ENCODE data around the gene SLC25A21. TPM values are rescaled to one million over a fixed set of nuclear protein-coding genes. Genes with fewer than 3 reads are reported as not detected.

The SLC25A21 gene
- total RNA-seq, 1 donor from 2014 or later = 6.4 TPM

DNA sequence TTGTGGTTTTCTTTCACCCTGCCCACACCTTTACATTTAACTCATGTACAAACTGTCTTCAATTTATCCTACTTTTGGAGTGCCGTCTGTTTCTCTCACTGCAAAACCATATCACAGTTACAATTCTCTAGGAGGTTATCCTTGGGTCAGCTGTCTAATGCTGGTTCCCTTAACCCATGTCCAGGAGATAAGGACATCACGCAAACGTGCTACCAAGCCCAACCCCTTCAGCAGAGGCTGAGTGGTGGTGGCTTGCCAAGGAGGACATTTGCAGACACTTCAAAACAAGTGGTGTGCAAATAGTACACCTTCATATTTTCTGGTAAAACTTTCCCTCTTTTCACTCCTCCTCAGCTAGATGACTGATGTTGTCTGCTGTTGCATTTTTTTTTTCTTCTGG, 342.9 kb downstream of the SLC25A21 start:
- Histone ChIP-seq H3K36me3 (no peaks in the 10 kb centered on the region), H3K4me2 (no peak overlapping the region), H3K4me1 (peaks cover 6% of the 10 kb centered on the region), H3K9ac (no peak overlapping the region), H2AFZ (replicated peaks) (no peak overlapping the region), H3K79me2 (ENCODE audit: low read depth) (no peaks in the 10 kb centered on the region), H3K27ac (no peak overlapping the region), H3K9me3 (ENCODE audit: low read depth) (no peaks in the 10 kb centered on the region), H4K20me1 (ENCODE audit: low read depth) (no peaks in the 10 kb centered on the region), H3K27me3 (no peaks in the 10 kb centered on the region), H3F3A (ENCODE audit: low read depth) (no peaks in the 10 kb centered on the region), H3K4me3 (no peak overlapping the region)
- peaks cover 2% of the 10 kb centered on the region for H3K4me1 Mint-ChIP-seq
- no peak overlapping the region for H3K27ac Mint-ChIP-seq
- peaks cover 4% of the 10 kb centered on the region for H3K27me3 Mint-ChIP-seq (ENCODE audit: insufficient read depth, low read depth)
- no peaks in the 10 kb centered on the region for H3K9me3 Mint-ChIP-seq
- H3K4me3 Mint-ChIP-seq = no peak overlapping the region
- H3K36me3 Mint-ChIP-seq = no peaks in the 10 kb centered on the region
- TF ChIP-seq EZH2 (IDR thresholded peaks at IDR 0.05) (no peak), EZH2phosphoT487 (IDR thresholded peaks at IDR 0.05) (no peak)
- TF ChIP-seq, protein P1, sequence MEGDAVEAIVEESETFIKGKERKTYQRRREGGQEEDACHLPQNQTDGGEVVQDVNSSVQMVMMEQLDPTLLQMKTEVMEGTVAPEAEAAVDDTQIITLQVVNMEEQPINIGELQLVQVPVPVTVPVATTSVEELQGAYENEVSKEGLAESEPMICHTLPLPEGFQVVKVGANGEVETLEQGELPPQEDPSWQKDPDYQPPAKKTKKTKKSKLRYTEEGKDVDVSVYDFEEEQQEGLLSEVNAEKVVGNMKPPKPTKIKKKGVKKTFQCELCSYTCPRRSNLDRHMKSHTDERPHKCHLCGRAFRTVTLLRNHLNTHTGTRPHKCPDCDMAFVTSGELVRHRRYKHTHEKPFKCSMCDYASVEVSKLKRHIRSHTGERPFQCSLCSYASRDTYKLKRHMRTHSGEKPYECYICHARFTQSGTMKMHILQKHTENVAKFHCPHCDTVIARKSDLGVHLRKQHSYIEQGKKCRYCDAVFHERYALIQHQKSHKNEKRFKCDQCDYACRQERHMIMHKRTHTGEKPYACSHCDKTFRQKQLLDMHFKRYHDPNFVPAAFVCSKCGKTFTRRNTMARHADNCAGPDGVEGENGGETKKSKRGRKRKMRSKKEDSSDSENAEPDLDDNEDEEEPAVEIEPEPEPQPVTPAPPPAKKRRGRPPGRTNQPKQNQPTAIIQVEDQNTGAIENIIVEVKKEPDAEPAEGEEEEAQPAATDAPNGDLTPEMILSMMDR (IDR thresholded peaks at IDR 0.05) = no peak
- DNase-seq (ENCODE audit: low spot score) = no peak

DNA sequence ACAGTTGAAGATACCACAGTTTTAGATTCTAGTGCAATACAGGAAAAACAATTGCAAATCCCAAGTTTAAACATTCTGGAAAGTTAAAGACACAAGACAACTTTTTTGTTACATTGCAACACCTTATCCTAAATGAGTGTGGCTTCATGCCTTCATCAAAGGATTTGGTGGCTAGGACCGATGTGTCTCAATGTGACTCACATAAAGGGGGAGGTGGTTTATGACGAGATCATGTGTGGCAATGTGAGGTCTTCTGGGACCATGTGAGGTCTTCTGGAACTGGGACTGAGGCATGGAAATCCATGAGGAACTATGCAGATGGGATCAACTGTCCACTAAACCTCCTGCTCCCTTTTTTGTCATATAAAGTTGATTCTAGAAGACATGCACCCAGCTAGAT, 344.5 kb downstream of the SLC25A21 start:
- Mint-ChIP-seq H3K4me3 (no peak overlapping the region), H3K9me3 (no peaks in the 10 kb centered on the region), H3K27me3 (ENCODE audit: insufficient read depth, low read depth) (peaks cover 3% of the 10 kb centered on the region), H3K4me1 (no peaks in the 10 kb centered on the region), H3K27ac (no peak overlapping the region), H3K36me3 (no peaks in the 10 kb centered on the region)
- Histone ChIP-seq H3K4me1 (peaks cover 6% of the 10 kb centered on the region), H3K4me3 (no peak overlapping the region), H3K9me3 (ENCODE audit: low read depth) (no peaks in the 10 kb centered on the region), H2AFZ (replicated peaks) (no peak overlapping the region), H3K27ac (no peak overlapping the region), H4K20me1 (ENCODE audit: low read depth) (no peaks in the 10 kb centered on the region), H3K36me3 (no peaks in the 10 kb centered on the region), H3K4me2 (no peak overlapping the region), H3K27me3 (no peaks in the 10 kb centered on the region), H3F3A (ENCODE audit: low read depth) (no peaks in the 10 kb centered on the region), H3K79me2 (ENCODE audit: low read depth) (no peaks in the 10 kb centered on the region), H3K9ac (no peak overlapping the region)
- DNase-seq (ENCODE audit: low spot score) = no peak
- TF ChIP-seq EZH2phosphoT487 (IDR thresholded peaks at IDR 0.05) = no peak
- TF ChIP-seq EZH2 (IDR thresholded peaks at IDR 0.05) = no peak
- TF ChIP-seq, protein P1 (IDR thresholded peaks at IDR 0.05) = no peak

DNA sequence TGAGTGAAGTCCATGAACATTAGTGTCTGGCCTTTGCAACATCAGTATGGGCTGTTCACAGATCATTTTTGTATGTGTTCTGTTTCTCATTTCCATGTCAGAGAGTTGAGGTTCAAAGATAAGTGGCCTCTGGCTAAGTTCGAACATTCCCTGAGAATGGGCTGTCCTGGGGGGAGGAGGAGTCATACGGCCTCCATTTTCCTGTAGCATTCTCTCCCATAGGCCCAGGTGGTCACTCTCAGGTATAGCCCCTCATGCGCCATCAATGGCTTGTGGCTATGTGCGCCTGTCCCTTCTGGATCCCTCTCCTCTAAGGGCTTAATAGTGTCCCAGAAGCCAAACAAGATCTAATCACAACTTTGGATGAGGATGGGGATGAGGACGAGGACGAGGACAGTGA, 345.8 kb downstream of the SLC25A21 start:
- Mint-ChIP-seq H3K36me3 (no peaks in the 10 kb centered on the region), H3K9me3 (no peaks in the 10 kb centered on the region), H3K4me3 (no peak overlapping the region), H3K27ac (no peak overlapping the region), H3K4me1 (no peaks in the 10 kb centered on the region), H3K27me3 (ENCODE audit: insufficient read depth, low read depth) (peaks cover 3% of the 10 kb centered on the region)
- DNase-seq (ENCODE audit: low spot score) = no peak
- Histone ChIP-seq H3K79me2 (ENCODE audit: low read depth) (no peaks in the 10 kb centered on the region), H3K9me3 (ENCODE audit: low read depth) (no peaks in the 10 kb centered on the region), H3K27ac (no peak overlapping the region), H3K4me3 (no peak overlapping the region), H4K20me1 (ENCODE audit: low read depth) (no peaks in the 10 kb centered on the region), H2AFZ (replicated peaks) (no peak overlapping the region), H3K4me2 (no peak overlapping the region), H3K27me3 (no peaks in the 10 kb centered on the region), H3K4me1 (peaks cover 6% of the 10 kb centered on the region), H3K36me3 (no peaks in the 10 kb centered on the region), H3F3A (ENCODE audit: low read depth) (no peaks in the 10 kb centered on the region), H3K9ac (no peak overlapping the region)
- TF ChIP-seq, protein P1 (IDR thresholded peaks at IDR 0.05) = no peak
- TF ChIP-seq EZH2 (IDR thresholded peaks at IDR 0.05) (no peak), EZH2phosphoT487 (IDR thresholded peaks at IDR 0.05) (no peak)
